Suprapubic skin (tissue), 4 donors: ENCODE measurements around the gene ABCA7. TPM values are rescaled to one million over a fixed set of nuclear protein-coding genes. Genes with fewer than 3 reads are reported as not detected.
A peak's percentile ranks its signal among the peaks of the same experiment; 100 is the strongest.

Source experiments
- DNase-seq, 2 donors: peaks; one replicate each; pipeline ENCODE4 v3.0.0-alpha.2; 2019; ENCODE audit warnings: low spot score in 2 of 2
- H3K27ac ChIP-seq: fragments of 200-600 bp; sonication (generic); one replicate; pipeline ENCODE4 v1.5.1; 2019
- H3K27me3 ChIP-seq: fragments of 200-600 bp; sonication (generic); one replicate; pipeline ENCODE4 v1.5.1; 2019
- H3K36me3 ChIP-seq: fragments of 200-600 bp; sonication (generic); one replicate; pipeline ENCODE4 v1.5.1; 2019
- H3K4me1 ChIP-seq: fragments of 200-600 bp; sonication (generic); one replicate; pipeline ENCODE4 v1.5.1; 2019
- H3K4me3 ChIP-seq: fragments of 200-600 bp; sonication (generic); one replicate; pipeline ENCODE4 v1.5.1; 2019; ENCODE audit warnings: mild to moderate bottlenecking
- H3K9me3 ChIP-seq: fragments of 200-600 bp; sonication (generic); one replicate; pipeline ENCODE4 v1.5.1; 2019
- EP300 ChIP-seq: sonication (generic); formaldehyde crosslinking; IDR thresholded peaks from one replicate; pipeline ENCODE4 v1.6.1; 2017; ENCODE audit warnings: antibody characterized with exemption
- POLR2A ChIP-seq, 2 donors: fragments of 450-650 bp; IDR thresholded peaks; one replicate each; pipeline ENCODE4 v1.6.1; 2017; ENCODE audit warnings: antibody characterized with exemption in 2 of 2, mild to moderate bottlenecking in 2 of 2, moderate library complexity in 2 of 2
- POLR2AphosphoS5 ChIP-seq, 3 donors: sonication (generic); formaldehyde crosslinking; IDR thresholded peaks; one replicate each; pipeline ENCODE4 v1.6.1; 2017; ENCODE audit warnings: antibody characterized with exemption in 3 of 3
- WGBS: methylation state at CpG from one replicate; pipeline ENCODE4 v1.1.5; 2018; 5-methylcytosine and 5-hydroxymethylcytosine counted together
- total RNA-seq, 4 donors: library from RNA; depleted of rRNA; stranded (reverse); fragments of >200 nt; gene quantifications; one replicate each; pipeline ENCODE4 v1.1.0, GENCODE V29; 2016
- TF ChIP-seq, protein P1 (sequence below), 2 donors: fragments of 200-600 bp in 1 of 2; fragments of 450-650 bp in 1 of 2; sonication (generic) in 1 of 2; IDR thresholded peaks; one replicate each; pipeline ENCODE4 v1.5.1; 2016 to 2019; ENCODE audit warnings: antibody characterized with exemption in 2 of 2, mild to moderate bottlenecking in 1 of 2, moderate library complexity in 1 of 2

The ABCA7 gene
- total RNA-seq, 4 donors from 2014 or later = 29.8 to 97.6 (median 47.5) TPM

DNA sequence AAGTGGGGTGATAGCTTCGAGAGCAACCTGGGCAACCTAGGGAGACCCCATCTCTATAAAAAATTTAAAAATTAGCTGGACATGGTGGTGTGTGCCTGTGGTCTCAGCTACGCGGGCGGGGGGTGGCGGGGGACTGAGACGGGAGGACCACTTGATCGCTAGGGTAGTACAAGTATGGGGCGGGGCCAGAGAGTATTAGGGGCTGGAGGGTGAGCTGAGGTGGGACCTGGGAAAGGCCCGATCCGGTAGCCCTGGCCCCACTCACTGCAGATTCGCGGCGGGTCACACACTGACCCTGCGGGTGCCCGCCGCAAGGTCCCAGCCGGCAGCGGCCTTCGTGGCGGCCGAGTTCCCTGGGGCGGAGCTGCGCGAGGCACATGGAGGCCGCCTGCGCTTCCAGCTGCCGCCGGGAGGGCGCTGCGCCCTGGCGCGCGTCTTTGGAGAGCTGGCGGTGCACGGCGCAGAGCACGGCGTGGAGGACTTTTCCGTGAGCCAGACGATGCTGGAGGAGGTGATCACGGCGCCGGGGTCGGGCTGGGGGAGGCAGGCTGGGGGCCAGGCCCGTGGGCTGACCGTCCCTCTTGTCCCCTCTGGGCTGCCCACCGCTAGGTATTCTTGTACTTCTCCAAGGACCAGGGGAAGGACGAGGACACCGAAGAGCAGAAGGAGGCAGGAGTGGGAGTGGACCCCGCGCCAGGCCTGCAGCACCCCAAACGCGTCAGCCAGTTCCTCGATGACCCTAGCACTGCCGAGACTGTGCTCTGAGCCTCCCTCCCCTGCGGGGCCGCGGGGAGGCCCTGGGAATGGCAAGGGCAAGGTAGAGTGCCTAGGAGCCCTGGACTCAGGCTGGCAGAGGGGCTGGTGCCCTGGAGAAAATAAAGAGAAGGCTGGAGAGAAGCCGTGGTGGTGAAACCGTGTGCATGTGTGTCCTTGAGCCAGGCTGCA is 25.0 kb downstream of the ABCA7 start:
- peaks cover 3% of the 10 kb centered on the region for H3K36me3 ChIP-seq
- peak in 1 of 2 donors; percentile 71 for DNase-seq
- no peaks in the 10 kb centered on the region for H3K9me3 ChIP-seq
- peaks cover 31% of the 10 kb centered on the region for H3K27me3 ChIP-seq
- peaks cover 49% of the 10 kb centered on the region for H3K4me1 ChIP-seq
- H3K27ac ChIP-seq = no peak overlapping the region
- H3K4me3 ChIP-seq = no peak overlapping the region
- WGBS = 22% methylated on average over 23 of the region's 60 CpGs
- TF ChIP-seq, protein P1, sequence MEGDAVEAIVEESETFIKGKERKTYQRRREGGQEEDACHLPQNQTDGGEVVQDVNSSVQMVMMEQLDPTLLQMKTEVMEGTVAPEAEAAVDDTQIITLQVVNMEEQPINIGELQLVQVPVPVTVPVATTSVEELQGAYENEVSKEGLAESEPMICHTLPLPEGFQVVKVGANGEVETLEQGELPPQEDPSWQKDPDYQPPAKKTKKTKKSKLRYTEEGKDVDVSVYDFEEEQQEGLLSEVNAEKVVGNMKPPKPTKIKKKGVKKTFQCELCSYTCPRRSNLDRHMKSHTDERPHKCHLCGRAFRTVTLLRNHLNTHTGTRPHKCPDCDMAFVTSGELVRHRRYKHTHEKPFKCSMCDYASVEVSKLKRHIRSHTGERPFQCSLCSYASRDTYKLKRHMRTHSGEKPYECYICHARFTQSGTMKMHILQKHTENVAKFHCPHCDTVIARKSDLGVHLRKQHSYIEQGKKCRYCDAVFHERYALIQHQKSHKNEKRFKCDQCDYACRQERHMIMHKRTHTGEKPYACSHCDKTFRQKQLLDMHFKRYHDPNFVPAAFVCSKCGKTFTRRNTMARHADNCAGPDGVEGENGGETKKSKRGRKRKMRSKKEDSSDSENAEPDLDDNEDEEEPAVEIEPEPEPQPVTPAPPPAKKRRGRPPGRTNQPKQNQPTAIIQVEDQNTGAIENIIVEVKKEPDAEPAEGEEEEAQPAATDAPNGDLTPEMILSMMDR (IDR thresholded peaks at IDR 0.05) = peak; percentile 67 to 97
- no peak for TF ChIP-seq POLR2A (IDR thresholded peaks at IDR 0.05)
- no peak for TF ChIP-seq EP300

DNA sequence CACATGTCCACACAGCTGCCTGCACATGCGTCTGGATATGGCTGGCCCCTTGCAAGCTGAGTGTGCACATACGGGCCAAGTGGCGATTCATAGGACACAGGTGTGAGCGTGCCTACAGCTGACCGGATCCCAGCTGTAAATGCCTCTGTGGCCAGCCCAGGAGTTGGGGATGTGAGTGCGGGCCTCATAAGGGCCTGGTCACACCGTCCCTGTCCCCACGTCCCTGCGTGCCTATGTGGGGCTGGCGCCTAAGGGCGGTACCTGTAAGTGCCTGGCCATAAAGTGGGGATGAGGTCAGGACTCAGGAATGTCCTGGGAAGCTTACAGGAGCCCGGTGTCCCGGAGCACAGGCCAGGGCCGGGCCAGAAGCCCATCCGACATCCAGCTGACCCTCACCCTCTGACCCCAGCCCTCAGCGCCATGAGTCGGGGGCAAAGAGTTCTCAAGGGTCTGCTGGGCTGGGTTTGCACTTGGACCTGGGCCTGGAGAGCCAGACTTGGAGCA is 25.8 kb downstream of the ABCA7 start:
- H3K4me3 ChIP-seq = no peak overlapping the region
- no peak overlapping the region for H3K27ac ChIP-seq
- peaks cover 35% of the 10 kb centered on the region for H3K27me3 ChIP-seq
- WGBS = 32% methylated on average over 5 of the region's 17 CpGs
- TF ChIP-seq POLR2A (IDR thresholded peaks at IDR 0.05) (no peak), POLR2AphosphoS5 (IDR thresholded peaks at IDR 0.05) (no peak), EP300 (no peak)
- TF ChIP-seq, protein P1 (IDR thresholded peaks at IDR 0.05) = no peak
- H3K9me3 ChIP-seq = no peaks in the 10 kb centered on the region
- no peak for DNase-seq
- H3K4me1 ChIP-seq = peaks cover 51% of the 10 kb centered on the region
- no peaks in the 10 kb centered on the region for H3K36me3 ChIP-seq

DNA sequence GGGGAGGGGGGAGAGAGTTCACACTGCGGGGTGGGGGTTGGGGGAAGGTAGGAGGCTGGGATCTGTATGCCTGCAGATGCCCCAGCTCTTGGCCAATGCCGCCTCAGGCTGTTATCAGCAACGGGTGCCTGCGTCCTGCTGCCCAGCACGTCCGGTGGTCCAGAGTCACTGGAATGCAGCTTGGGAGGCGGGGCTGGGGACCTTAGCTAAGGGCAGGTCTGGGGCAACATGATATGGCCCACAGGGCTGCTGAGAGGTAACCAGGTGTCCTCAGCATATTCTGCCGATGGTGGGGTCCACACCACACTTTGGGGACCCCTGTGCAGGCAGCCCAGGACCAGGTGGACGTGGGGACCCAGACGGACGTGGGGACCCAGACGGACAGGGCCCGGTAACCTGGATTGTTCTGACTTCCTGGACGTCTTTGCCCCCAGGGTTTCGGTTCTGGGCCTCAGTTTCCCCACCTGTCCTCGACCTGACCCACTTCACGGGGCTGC is 26.4 kb downstream of the ABCA7 start:
- no peak overlapping the region for H3K27ac ChIP-seq
- TF ChIP-seq EP300 (no peak), POLR2A (IDR thresholded peaks at IDR 0.05) (no peak)
- H3K4me1 ChIP-seq = peaks cover 57% of the 10 kb centered on the region
- H3K27me3 ChIP-seq = peaks cover 41% of the 10 kb centered on the region
- no peaks in the 10 kb centered on the region for H3K9me3 ChIP-seq
- WGBS = 43% methylated on average over 17 of the region's 17 CpGs
- H3K4me3 ChIP-seq = peak overlapping the region; percentile 52
- H3K36me3 ChIP-seq = no peaks in the 10 kb centered on the region
- peak in 1 of 2 donors; percentile 67 for DNase-seq

DNA sequence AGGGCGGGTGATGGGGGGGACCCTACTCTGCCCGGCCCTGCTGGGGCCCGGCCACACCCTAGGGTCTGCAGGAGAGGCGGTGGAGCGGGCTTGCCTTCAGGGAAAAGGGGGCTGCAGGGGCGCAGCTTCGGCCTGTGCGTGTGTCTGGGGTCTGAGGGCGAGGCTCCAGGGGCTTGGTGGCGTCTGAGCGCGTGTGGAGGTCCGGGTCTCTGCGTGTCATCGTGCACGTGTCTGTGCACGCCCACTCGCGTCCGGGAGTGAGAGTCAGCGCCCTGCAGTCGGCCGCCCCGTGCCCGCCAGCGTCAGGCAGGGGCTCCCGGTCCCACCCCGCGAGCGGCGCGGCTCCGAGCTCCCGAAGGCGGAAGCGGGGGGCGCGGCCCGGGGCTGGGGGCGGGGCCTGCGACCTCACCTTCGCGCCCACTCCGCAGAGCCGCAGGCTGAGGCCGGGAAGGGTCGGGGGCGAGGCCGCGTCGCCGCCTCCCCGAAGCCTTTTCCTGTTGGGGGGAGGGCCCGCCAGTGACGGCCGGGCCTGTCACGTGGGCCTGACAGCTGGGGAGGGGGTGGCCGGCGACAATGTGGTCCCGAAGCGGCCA is 26.9 kb downstream of the ABCA7 start, which contains the start of gene ARHGAP45:
TSS of gene ARHGAP45 (plus strand) at position 420 of the 593 bp plus-strand sequence. CDS start 239 bp downstream, outside the sequence.
- WGBS = 0% methylated on average over 3 of the region's 61 CpGs
- H3K36me3 ChIP-seq = no peaks in the 10 kb centered on the region
- peak within 1 kb of the TSS; percentile 1 for H3K27ac ChIP-seq
- peaks cover 41% of the 10 kb centered on the region for H3K27me3 ChIP-seq
- H3K4me1 ChIP-seq = peaks cover 62% of the 10 kb centered on the region
- DNase-seq = peak in 1 of 2 donors; percentile 73
- TF ChIP-seq, protein P1 (IDR thresholded peaks at IDR 0.05) = no peak
- no peak for TF ChIP-seq POLR2AphosphoS5 (IDR thresholded peaks at IDR 0.05)
- H3K9me3 ChIP-seq = no peaks in the 10 kb centered on the region
- H3K4me3 ChIP-seq = peak within 1 kb of the TSS; percentile 52

DNA sequence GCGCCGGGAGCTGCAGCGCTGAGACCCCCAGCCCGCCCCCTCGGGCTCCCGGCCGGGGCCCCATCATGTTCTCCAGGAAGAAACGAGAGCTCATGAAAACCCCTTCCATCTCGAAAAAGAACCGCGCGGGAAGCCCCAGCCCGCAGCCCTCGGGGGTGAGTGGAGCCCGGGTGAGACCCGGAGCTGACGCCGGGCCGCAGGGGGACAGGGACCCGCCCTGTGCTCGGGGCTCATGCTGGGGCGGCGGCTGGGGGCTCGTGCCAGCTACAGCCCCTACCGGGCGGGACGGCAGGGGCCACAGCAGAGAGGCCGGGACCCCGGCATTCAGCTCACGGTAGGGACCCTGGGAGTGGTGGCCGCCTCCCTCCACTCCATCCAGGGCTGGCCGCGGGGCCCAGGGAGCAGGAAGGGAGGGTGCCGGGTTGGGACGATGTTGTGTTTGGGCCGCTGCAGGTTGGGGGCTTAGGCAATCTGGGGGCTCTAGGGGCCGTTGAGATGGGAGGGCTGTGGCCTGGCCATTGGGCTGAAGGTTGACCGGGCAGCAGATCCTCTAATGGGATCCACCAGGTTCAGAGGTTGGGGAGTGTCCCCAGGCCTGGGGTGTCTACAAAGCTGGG is 27.5 kb downstream of the ABCA7 start:
- Histone ChIP-seq H3K4me1 (peaks cover 62% of the 10 kb centered on the region), H3K4me3 (peak overlapping the region; percentile 52), H3K27me3 (peaks cover 41% of the 10 kb centered on the region), H3K36me3 (no peaks in the 10 kb centered on the region), H3K27ac (peak overlapping the region; percentile 1), H3K9me3 (no peaks in the 10 kb centered on the region)
- WGBS = 3% methylated on average over 7 of the region's 38 CpGs
- peak in 1 of 2 donors; percentile 64 for DNase-seq
- no peak for TF ChIP-seq POLR2AphosphoS5 (IDR thresholded peaks at IDR 0.05)
- TF ChIP-seq EP300 = no peak
- TF ChIP-seq, protein P1 (IDR thresholded peaks at IDR 0.05) = no peak
- no peak for TF ChIP-seq POLR2A (IDR thresholded peaks at IDR 0.05)
